ENCODE measurements around the gene RASA2. TPM values are rescaled to one million over a fixed set of nuclear protein-coding genes. Genes with fewer than 3 reads are reported as not detected.
A peak's percentile ranks its signal among the peaks of the same experiment; 100 is the strongest.
"Not testable (repeated sequence)": the region's sequence is repeated elsewhere in the genome, so short reads cannot be mapped to it uniquely, and the experiment has no call there.

The RASA2 gene
- total and polyA plus RNA-seq, 5 donors from 2014 or later = 46.5 to 93.5 (median 57.1) TPM

GRCh38 chr3:141489203-141489602, 2.4 kb downstream of the RASA2 start:
- peak overlapping the region; percentile 91 for H3K27ac ChIP-seq (ENCODE audit: insufficient read depth, low read length, poor library complexity, severe bottlenecking)
- peaks cover 53 to 83% (median 68%) of the 10 kb centered on the region in 4 donors for H3K4me1 Mint-ChIP-seq
- H3K9me3 Mint-ChIP-seq = peaks cover 0 to 1% (median 0%) of the 10 kb centered on the region in 7 donors
- no peaks in the 10 kb centered on the region for H3K27me3 ChIP-seq (ENCODE audit: control insufficient read depth, insufficient read depth, low read length)
- H3K4me3 Mint-ChIP-seq = peak overlapping the region; percentile 79 to 92 (median 82)
- DNase-seq (peak in 2 of 3 donors; percentile 19 to 67), ATAC-seq (ENCODE audit: low read depth in 2 of 2) (no peak)
- no peaks in the 10 kb centered on the region for H3K9me3 ChIP-seq (ENCODE audit: control insufficient read depth in 2 of 2, low read length in 2 of 2)
- peaks cover 7% of the 10 kb centered on the region for H3K36me3 ChIP-seq (ENCODE audit: control insufficient read depth, insufficient read depth, low read length)
- H3K27me3 Mint-ChIP-seq = no peaks in the 10 kb centered on the region
- H3K4me3 ChIP-seq (ENCODE audit: low read depth, low read length) = peak overlapping the region; percentile 92
- H3K4me1 ChIP-seq (ENCODE audit: control insufficient read depth, insufficient read depth, low read length, poor library complexity, severe bottlenecking) = peaks cover 77% of the 10 kb centered on the region
- H3K36me3 Mint-ChIP-seq = peaks cover 6% of the 10 kb centered on the region
- peak overlapping the region; percentile 90 to 96 (median 92) for H3K27ac Mint-ChIP-seq

GRCh38 chr3:141491081-141491480, 4.3 kb downstream of the RASA2 start:
- peak overlapping the region; percentile 60 for H3K27ac ChIP-seq (ENCODE audit: insufficient read depth, low read length, poor library complexity, severe bottlenecking)
- H3K27me3 ChIP-seq (ENCODE audit: control insufficient read depth, insufficient read depth, low read length) = no peaks in the 10 kb centered on the region
- ATAC-seq (ENCODE audit: low read depth in 2 of 2) (no peak), DNase-seq (no peak)
- H3K27ac Mint-ChIP-seq = peak overlapping the region; percentile 51 to 86 (median 80)
- peaks cover 66 to 87% (median 73%) of the 10 kb centered on the region in 4 donors for H3K4me1 Mint-ChIP-seq
- peaks cover 0 to 4% (median 0%) of the 10 kb centered on the region in 7 donors for H3K9me3 Mint-ChIP-seq
- H3K36me3 ChIP-seq (ENCODE audit: control insufficient read depth, insufficient read depth, low read length) = peaks cover 7% of the 10 kb centered on the region
- H3K4me3 ChIP-seq (ENCODE audit: low read depth, low read length) = peak overlapping the region; percentile 92
- H3K4me3 Mint-ChIP-seq = peak overlapping the region; percentile 43 to 92 (median 82)
- peaks cover 85% of the 10 kb centered on the region for H3K4me1 ChIP-seq (ENCODE audit: control insufficient read depth, insufficient read depth, low read length, poor library complexity, severe bottlenecking)
- H3K36me3 Mint-ChIP-seq = peaks cover 22% of the 10 kb centered on the region
- no peaks in the 10 kb centered on the region for H3K27me3 Mint-ChIP-seq
- H3K9me3 ChIP-seq (ENCODE audit: control insufficient read depth in 2 of 2, low read length in 2 of 2) = no peaks in the 10 kb centered on the region

GRCh38 chr3:141491929-141492328, 5.1 kb downstream of the RASA2 start:
- peaks cover 79% of the 10 kb centered on the region for H3K4me1 ChIP-seq (ENCODE audit: control insufficient read depth, insufficient read depth, low read length, poor library complexity, severe bottlenecking)
- H3K4me1 Mint-ChIP-seq = peaks cover 63 to 90% (median 73%) of the 10 kb centered on the region in 4 donors
- DNase-seq (no peak), ATAC-seq (ENCODE audit: low read depth in 2 of 2) (no peak)
- H3K27me3 ChIP-seq (ENCODE audit: control insufficient read depth, insufficient read depth, low read length) = no peaks in the 10 kb centered on the region
- peak overlapping the region; percentile 92 for H3K4me3 ChIP-seq (ENCODE audit: low read depth, low read length)
- H3K36me3 ChIP-seq (ENCODE audit: control insufficient read depth, insufficient read depth, low read length) = peaks cover 7% of the 10 kb centered on the region
- H3K27ac Mint-ChIP-seq = peak overlapping the region; percentile 18 to 82 (median 51)
- peak overlapping the region; percentile 43 to 92 (median 73) for H3K4me3 Mint-ChIP-seq
- peaks cover 27% of the 10 kb centered on the region for H3K36me3 Mint-ChIP-seq
- H3K27me3 Mint-ChIP-seq = no peaks in the 10 kb centered on the region
- no peaks in the 10 kb centered on the region for H3K9me3 ChIP-seq (ENCODE audit: control insufficient read depth in 2 of 2, low read length in 2 of 2)
- peak overlapping the region; percentile 60 for H3K27ac ChIP-seq (ENCODE audit: insufficient read depth, low read length, poor library complexity, severe bottlenecking)
- H3K9me3 Mint-ChIP-seq = peaks cover 0 to 4% (median 0%) of the 10 kb centered on the region in 7 donors

GRCh38 chr3:141493184-141493583, 6.4 kb downstream of the RASA2 start:
- Mint-ChIP-seq H3K27me3 (no peaks in the 10 kb centered on the region), H3K4me3 (peak overlapping the region; percentile 2 to 92 (median 66)), H3K4me1 (peaks cover 58 to 96% (median 72%) of the 10 kb centered on the region in 4 donors), H3K9me3 (peaks cover 0 to 4% (median 0%) of the 10 kb centered on the region in 7 donors), H3K27ac (peak overlapping the region in 2 of 3 donors; percentile 62 to 84), H3K36me3 (peaks cover 27% of the 10 kb centered on the region)
- Histone ChIP-seq H3K9me3 (ENCODE audit: control insufficient read depth in 2 of 2, low read length in 2 of 2) (no peaks in the 10 kb centered on the region), H3K4me1 (ENCODE audit: control insufficient read depth, insufficient read depth, low read length, poor library complexity, severe bottlenecking) (peaks cover 83% of the 10 kb centered on the region), H3K27me3 (ENCODE audit: control insufficient read depth, insufficient read depth, low read length) (no peaks in the 10 kb centered on the region), H3K4me3 (ENCODE audit: low read depth, low read length) (peak overlapping the region; percentile 92), H3K27ac (ENCODE audit: insufficient read depth, low read length, poor library complexity, severe bottlenecking) (peak overlapping the region; percentile 60), H3K36me3 (ENCODE audit: control insufficient read depth, insufficient read depth, low read length) (peaks cover 7% of the 10 kb centered on the region)
- peak in 2 of 3 donors; percentile 33 to 34 for DNase-seq
- ATAC-seq (ENCODE audit: low read depth in 2 of 2) = peak; percentile 38 to 52

GRCh38 chr3:141497589-141497988, 10.8 kb downstream of the RASA2 start:
- DNase-seq; H3K36me3 ChIP-seq (ENCODE audit: control insufficient read depth, insufficient read depth, low read length); ATAC-seq (ENCODE audit: low read depth in 2 of 2); H3K9me3 ChIP-seq (ENCODE audit: control insufficient read depth in 2 of 2, low read length in 2 of 2); H3K27me3 Mint-ChIP-seq; H3K9me3 Mint-ChIP-seq; H3K27me3 ChIP-seq (ENCODE audit: control insufficient read depth, insufficient read depth, low read length): not testable (repeated sequence)
- Mint-ChIP-seq H3K36me3 (peaks cover 20% of the 10 kb centered on the region), H3K4me1 (peaks cover 37 to 88% (median 66%) of the 10 kb centered on the region in 4 donors), H3K27ac (peak overlapping the region; percentile 68 to 98 (median 94)), H3K4me3 (peak overlapping the region in 2 of 4 donors; percentile 19 to 84)
- H3K27ac ChIP-seq (ENCODE audit: insufficient read depth, low read length, poor library complexity, severe bottlenecking) = peak overlapping the region; percentile 94
- H3K4me3 ChIP-seq (ENCODE audit: low read depth, low read length) = peak overlapping the region; percentile 82
- H3K4me1 ChIP-seq (ENCODE audit: control insufficient read depth, insufficient read depth, low read length, poor library complexity, severe bottlenecking) = peaks cover 80% of the 10 kb centered on the region

- Histone ChIP-seq H3K4me1 (ENCODE audit: control insufficient read depth, insufficient read depth, low read length, poor library complexity, severe bottlenecking) (peaks cover 80% of the 10 kb centered on the region), H3K9me3 (ENCODE audit: control insufficient read depth in 2 of 2, low read length in 2 of 2) (no peaks in the 10 kb centered on the region), H3K27ac (ENCODE audit: insufficient read depth, low read length, poor library complexity, severe bottlenecking) (peak overlapping the region; percentile 94), H3K4me3 (ENCODE audit: low read depth, low read length) (peak overlapping the region; percentile 82), H3K27me3 (ENCODE audit: control insufficient read depth, insufficient read depth, low read length) (no peaks in the 10 kb centered on the region), H3K36me3 (ENCODE audit: control insufficient read depth, insufficient read depth, low read length) (peaks cover 14% of the 10 kb centered on the region)
- Mint-ChIP-seq H3K36me3 (peaks cover 20% of the 10 kb centered on the region), H3K4me3 (peak overlapping the region; percentile 81 to 84 (median 83)), H3K9me3 (peaks cover 0 to 4% (median 0%) of the 10 kb centered on the region in 7 donors), H3K27ac (peak overlapping the region; percentile 94 to 98 (median 97)), H3K27me3 (no peaks in the 10 kb centered on the region), H3K4me1 (peaks cover 29 to 77% (median 56%) of the 10 kb centered on the region in 4 donors)
- ATAC-seq (ENCODE audit: low read depth in 2 of 2) = peak; percentile 95
- DNase-seq = peak; percentile 81 to 98 (median 94)
Measured at GRCh38 chr3:141498598-141499223, 11.9 kb downstream of the RASA2 start.

GRCh38 chr3:141499284-141499683, 12.5 kb downstream of the RASA2 start:
- peaks cover 25 to 71% (median 52%) of the 10 kb centered on the region in 4 donors for H3K4me1 Mint-ChIP-seq
- peaks cover 20% of the 10 kb centered on the region for H3K36me3 Mint-ChIP-seq
- peak overlapping the region; percentile 81 to 84 (median 83) for H3K4me3 Mint-ChIP-seq
- Histone ChIP-seq H3K4me1 (ENCODE audit: control insufficient read depth, insufficient read depth, low read length, poor library complexity, severe bottlenecking) (peaks cover 80% of the 10 kb centered on the region), H3K27ac (ENCODE audit: insufficient read depth, low read length, poor library complexity, severe bottlenecking) (peak overlapping the region; percentile 94), H3K4me3 (ENCODE audit: low read depth, low read length) (peak overlapping the region; percentile 82), H3K27me3 (ENCODE audit: control insufficient read depth, insufficient read depth, low read length) (no peaks in the 10 kb centered on the region), H3K9me3 (ENCODE audit: control insufficient read depth in 2 of 2, low read length in 2 of 2) (no peaks in the 10 kb centered on the region), H3K36me3 (ENCODE audit: control insufficient read depth, insufficient read depth, low read length) (peaks cover 15% of the 10 kb centered on the region)
- H3K9me3 Mint-ChIP-seq = peaks cover 0 to 4% (median 0%) of the 10 kb centered on the region in 7 donors
- no peaks in the 10 kb centered on the region for H3K27me3 Mint-ChIP-seq
- H3K27ac Mint-ChIP-seq = peak overlapping the region; percentile 94 to 98 (median 97)
- DNase-seq = no peak
- no peak for ATAC-seq (ENCODE audit: low read depth in 2 of 2)

All from CD4-positive, CD25-positive, alpha-beta regulatory T cell (primary cell).